Esophagus muscularis mucosa (tissue), 4 donors: Measurements from ENCODE around the gene TMX2.

Experiments used
- EP300 ChIP-seq: sonication (generic); formaldehyde crosslinking; IDR thresholded peaks from one replicate; pipeline ENCODE4 v1.6.1; 2017; ENCODE audit warnings: antibody characterized with exemption
- POLR2A ChIP-seq: fragments of 450-650 bp; IDR thresholded peaks from one replicate; pipeline ENCODE4 v1.6.1; 2017; ENCODE audit warnings: antibody characterized with exemption, moderate library complexity, mild to moderate bottlenecking, low read depth
- POLR2AphosphoS5 ChIP-seq, 2 donors: sonication (generic); formaldehyde crosslinking; IDR thresholded peaks; one replicate each; pipeline ENCODE4 v1.6.1; 2017; ENCODE audit warnings: antibody characterized with exemption in 2 of 2
- TF ChIP-seq, protein P1 (sequence below), 3 experiments: fragments of 200-600 bp in 2 of 3; fragments of 450-650 bp in 1 of 3; sonication (generic) in 2 of 3; IDR thresholded peaks; one replicate each; pipeline ENCODE4 v1.5.1; 2017 to 2019; ENCODE audit warnings: antibody characterized with exemption in 3 of 3, mild to moderate bottlenecking in 2 of 3, moderate library complexity in 1 of 3

DNA sequence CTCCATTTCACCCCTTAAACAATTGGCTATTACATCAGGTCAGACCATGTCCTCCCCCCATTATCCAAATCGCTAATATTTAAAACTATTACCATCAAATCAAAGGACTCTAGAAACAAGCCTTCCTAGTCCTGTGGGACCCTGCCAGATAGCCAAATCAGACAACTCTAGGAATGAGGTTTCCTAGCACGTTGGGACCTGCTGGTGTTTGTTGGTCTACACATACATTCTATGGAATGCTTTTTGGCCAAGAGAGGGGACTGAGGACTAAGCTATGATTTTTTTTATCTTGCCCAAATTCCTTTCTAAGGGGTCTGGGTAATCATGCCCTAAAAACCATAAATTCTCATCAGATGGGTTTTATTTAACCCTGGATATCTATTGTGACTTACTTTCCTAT lies 14.8 kb downstream of the TMX2 start:
- TF ChIP-seq POLR2AphosphoS5 (IDR thresholded peaks at IDR 0.05) (no peak), EP300 (no peak), POLR2A (no peak)
- TF ChIP-seq, protein P1, sequence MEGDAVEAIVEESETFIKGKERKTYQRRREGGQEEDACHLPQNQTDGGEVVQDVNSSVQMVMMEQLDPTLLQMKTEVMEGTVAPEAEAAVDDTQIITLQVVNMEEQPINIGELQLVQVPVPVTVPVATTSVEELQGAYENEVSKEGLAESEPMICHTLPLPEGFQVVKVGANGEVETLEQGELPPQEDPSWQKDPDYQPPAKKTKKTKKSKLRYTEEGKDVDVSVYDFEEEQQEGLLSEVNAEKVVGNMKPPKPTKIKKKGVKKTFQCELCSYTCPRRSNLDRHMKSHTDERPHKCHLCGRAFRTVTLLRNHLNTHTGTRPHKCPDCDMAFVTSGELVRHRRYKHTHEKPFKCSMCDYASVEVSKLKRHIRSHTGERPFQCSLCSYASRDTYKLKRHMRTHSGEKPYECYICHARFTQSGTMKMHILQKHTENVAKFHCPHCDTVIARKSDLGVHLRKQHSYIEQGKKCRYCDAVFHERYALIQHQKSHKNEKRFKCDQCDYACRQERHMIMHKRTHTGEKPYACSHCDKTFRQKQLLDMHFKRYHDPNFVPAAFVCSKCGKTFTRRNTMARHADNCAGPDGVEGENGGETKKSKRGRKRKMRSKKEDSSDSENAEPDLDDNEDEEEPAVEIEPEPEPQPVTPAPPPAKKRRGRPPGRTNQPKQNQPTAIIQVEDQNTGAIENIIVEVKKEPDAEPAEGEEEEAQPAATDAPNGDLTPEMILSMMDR (IDR thresholded peaks at IDR 0.05): no peak
